Adrenal gland (tissue), 12 donors: ENCODE measurements around the gene SEMA4A. TPM values are rescaled to one million over a fixed set of nuclear protein-coding genes. Genes with fewer than 3 reads are reported as not detected.

Experiments
- DNase-seq, 7 donors: peaks; one replicate each; pipeline ENCODE4 v3.0.0-alpha.2; 2019 to 2020
- H3K27ac ChIP-seq, 5 donors: fragments of 200-600 bp; sonication (generic) in 4 of 5; 1 replicate in 3 of 5; 2 replicates in 2 of 5; pipeline versions ENCODE4 v1.5.1 to v1.8.0; 2016 to 2020; ENCODE audit warnings: mild to moderate bottlenecking in 1 of 5
- H3K27me3 ChIP-seq: fragments of 200-600 bp; 2 replicates; pipeline ENCODE4 v1.8.0; 2021
- H3K36me3 ChIP-seq, 2 donors: fragments of 200-600 bp; replicated peaks in 1 of 2; 1 replicate in 1 of 2; 2 replicates in 1 of 2; pipeline versions ENCODE4 v1.5.1 to v1.8.0; 2018 to 2022
- H3K4me1 ChIP-seq, 2 donors: fragments of 200-600 bp; replicated peaks in 1 of 2; 1 replicate in 1 of 2; 2 replicates in 1 of 2; pipeline versions ENCODE4 v1.5.1 to v1.8.0; 2018 to 2021
- H3K4me3 ChIP-seq, 4 donors: fragments of 200-600 bp; sonication (generic) in 3 of 4; one replicate each; pipeline ENCODE4 v1.5.1; 2016 to 2018
- H3K9me3 ChIP-seq, 3 donors: fragments of 200-600 bp; sonication (generic) in 1 of 3; replicated peaks in 1 of 3; 1 replicate in 2 of 3; 2 replicates in 1 of 3; pipeline versions ENCODE4 v1.5.1 to v1.8.0; 2016 to 2021
- POLR2A ChIP-seq, 2 donors: fragments of 450-650 bp; IDR thresholded peaks; one replicate each; pipeline ENCODE4 v1.6.1; 2017; ENCODE audit warnings: antibody characterized with exemption in 2 of 2, mild to moderate bottlenecking in 2 of 2, moderate library complexity in 1 of 2
- WGBS, 4 donors: extraction: QIAGEN DNeasy Blood & Tissue Kit in 2 of 4; methylation state at CpG; one replicate each; pipeline versions ENCODE4 v1.1.5 to v1.1.7; 2013 to 2017; 5-methylcytosine and 5-hydroxymethylcytosine counted together
- intact Hi-C, 2 donors: fragments of 100-400 bp; cut with DNase I; formaldehyde crosslinking; loops; one replicate each; pipeline versions ENCODE4 v1.14.1 to v1.15.0; 2022 to 2023
- polyA plus RNA-seq, 3 donors: library from polyadenylated mRNA; stranded (reverse); fragments of 200-250 nt in 2 of 3; fragments of 350-450 nt in 1 of 3; fragmentation: Illumina TruSeq in 1 of 3; extraction: RNeasy Lipid Tissue Mini Kit (QIAGEN cat#74804) in 1 of 3; gene quantifications; one replicate each; pipeline ENCODE4 v1.2.3, GENCODE V29; 2013 to 2014
- total RNA-seq, 9 donors: library from RNA; depleted of rRNA in 4 of 9; stranded (reverse); fragments of >200 nt in 4 of 9; fragments of 120-200 nt in 1 of 9; fragmentation: NEBNext Ultra II Directional in 1 of 9; extraction: Animal tissue kit (Norgen Biotek cat#: 25700) in 1 of 9; gene quantifications; one replicate each; pipeline versions ENCODE4 v1.1.0 to v1.2.4, GENCODE V29; 2013 to 2023
- TF ChIP-seq, protein P1 (sequence below), 6 experiments: fragments of 450-650 bp in 4 of 6; fragments of 200-600 bp in 2 of 6; sonication (generic) in 1 of 6; IDR thresholded peaks; 1 replicate in 5 of 6; 2 replicates in 1 of 6; pipeline versions ENCODE4 v1.5.1 to v1.8.0; 2016 to 2021; ENCODE audit warnings: antibody characterized with exemption in 6 of 6, mild to moderate bottlenecking in 2 of 6, moderate library complexity in 1 of 6
- donor health status: healthy with polysubstance abuse.
- donor health status: Bipolar disorder and iron deficiency.
- donor health status: DM: yes; HTN: yes; CAD: no.
- donor health status: DM: no; HTN: no; CAD: no.
- donor health status: DM: no; HTN: no; CAD: no.
- donor health status: DM: yes; HTN: yes; CAD: no.

SEMA4A gene
- total and polyA plus RNA-seq, 12 donors, result 0.30 to 4.8 (median 1.8) TPM

DNA sequence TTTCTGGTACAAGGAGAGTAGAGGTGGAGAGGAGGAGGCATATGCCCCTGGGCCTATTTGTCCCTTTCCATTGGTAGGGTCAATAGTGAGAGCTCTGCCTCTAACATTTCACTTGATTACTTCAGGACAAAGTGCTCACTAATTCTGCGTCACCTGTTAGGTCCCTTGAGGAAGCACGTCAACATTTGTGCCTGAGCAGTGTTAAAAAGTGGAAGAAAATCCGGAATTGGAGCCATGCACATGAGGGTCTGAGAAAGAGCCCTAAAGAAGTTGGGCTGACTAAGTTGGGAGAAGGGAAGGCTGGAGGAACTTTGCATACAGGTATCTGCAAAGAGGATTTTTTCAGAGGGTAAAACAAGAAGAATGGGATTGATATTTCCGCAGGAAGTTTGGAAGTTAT, 42.5 kb downstream of the SEMA4A start:
- DNase-seq, result no peak
- TF ChIP-seq POLR2A (IDR thresholded peaks at IDR 0.05), result no peak
- TF ChIP-seq, protein P1, sequence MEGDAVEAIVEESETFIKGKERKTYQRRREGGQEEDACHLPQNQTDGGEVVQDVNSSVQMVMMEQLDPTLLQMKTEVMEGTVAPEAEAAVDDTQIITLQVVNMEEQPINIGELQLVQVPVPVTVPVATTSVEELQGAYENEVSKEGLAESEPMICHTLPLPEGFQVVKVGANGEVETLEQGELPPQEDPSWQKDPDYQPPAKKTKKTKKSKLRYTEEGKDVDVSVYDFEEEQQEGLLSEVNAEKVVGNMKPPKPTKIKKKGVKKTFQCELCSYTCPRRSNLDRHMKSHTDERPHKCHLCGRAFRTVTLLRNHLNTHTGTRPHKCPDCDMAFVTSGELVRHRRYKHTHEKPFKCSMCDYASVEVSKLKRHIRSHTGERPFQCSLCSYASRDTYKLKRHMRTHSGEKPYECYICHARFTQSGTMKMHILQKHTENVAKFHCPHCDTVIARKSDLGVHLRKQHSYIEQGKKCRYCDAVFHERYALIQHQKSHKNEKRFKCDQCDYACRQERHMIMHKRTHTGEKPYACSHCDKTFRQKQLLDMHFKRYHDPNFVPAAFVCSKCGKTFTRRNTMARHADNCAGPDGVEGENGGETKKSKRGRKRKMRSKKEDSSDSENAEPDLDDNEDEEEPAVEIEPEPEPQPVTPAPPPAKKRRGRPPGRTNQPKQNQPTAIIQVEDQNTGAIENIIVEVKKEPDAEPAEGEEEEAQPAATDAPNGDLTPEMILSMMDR (IDR thresholded peaks at IDR 0.05), result no peak
- WGBS, 4 donors, result 76 to 89% (median 81%) methylated on average over 4 of the region's 4 CpGs
- Histone ChIP-seq H3K27me3 (no peaks in the 10 kb centered on the region), H3K36me3 (peaks cover 0 to 17% of the 10 kb centered on the region in 2 donors), H3K4me1 (peaks cover 0 to 17% of the 10 kb centered on the region in 2 donors), H3K4me3 (no peak overlapping the region), H3K27ac (no peak overlapping the region), H3K9me3 (no peaks in the 10 kb centered on the region)
- intact Hi-C loops, result no loop called here

DNA sequence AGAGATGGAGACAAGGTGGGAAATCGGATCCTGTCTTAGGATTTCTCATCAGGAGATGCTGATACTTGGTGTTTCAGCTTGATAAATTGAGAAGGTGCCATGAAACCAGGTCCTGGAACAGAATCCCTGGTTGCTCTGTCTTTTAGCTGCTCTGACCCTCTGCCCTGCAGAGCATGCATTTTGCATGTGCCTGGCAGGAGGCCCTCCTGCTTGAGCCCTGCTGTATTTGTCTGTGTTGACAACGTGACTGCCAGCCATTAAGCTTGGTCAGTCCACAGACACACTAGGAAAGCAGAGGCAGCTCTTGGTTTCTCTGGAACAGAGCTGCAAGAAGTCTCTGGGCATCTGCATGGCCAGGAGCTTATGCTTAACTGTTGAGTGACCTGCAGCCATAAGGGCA, 43.1 kb downstream of the SEMA4A start:
- DNase-seq, result no peak
- WGBS, 4 donors, result 69 to 81% (median 79%) methylated on average over 2 of the region's 2 CpGs
- TF ChIP-seq, protein P1 (IDR thresholded peaks at IDR 0.05), result no peak
- TF ChIP-seq POLR2A (IDR thresholded peaks at IDR 0.05), result no peak
- peaks cover 0 to 17% of the 10 kb centered on the region in 2 donors for H3K36me3 ChIP-seq
- H3K4me1 ChIP-seq, result peaks cover 0 to 17% of the 10 kb centered on the region in 2 donors
- no peaks in the 10 kb centered on the region for H3K9me3 ChIP-seq
- no peaks in the 10 kb centered on the region for H3K27me3 ChIP-seq
- H3K4me3 ChIP-seq, result no peak overlapping the region
- no peak overlapping the region for H3K27ac ChIP-seq
- intact Hi-C loops, result no loop called here

- Histone ChIP-seq H3K27ac (no peak overlapping the region), H3K4me1 (peaks cover 0 to 18% of the 10 kb centered on the region in 2 donors), H3K27me3 (no peaks in the 10 kb centered on the region), H3K4me3 (no peak overlapping the region), H3K9me3 (no peaks in the 10 kb centered on the region), H3K36me3 (peaks cover 0 to 17% of the 10 kb centered on the region in 2 donors)
- intact Hi-C loops, result no loop called here
- 80 to 87% (median 83%) methylated on average over 5 of the region's 5 CpGs for WGBS, 4 donors
- TF ChIP-seq POLR2A (IDR thresholded peaks at IDR 0.05), result no peak
- TF ChIP-seq, protein P1 (IDR thresholded peaks at IDR 0.05), result no peak
- no peak for DNase-seq
Measured at GRCh38 chr1:156198831-156199349, 45.5 kb downstream of the SEMA4A start.

DNA sequence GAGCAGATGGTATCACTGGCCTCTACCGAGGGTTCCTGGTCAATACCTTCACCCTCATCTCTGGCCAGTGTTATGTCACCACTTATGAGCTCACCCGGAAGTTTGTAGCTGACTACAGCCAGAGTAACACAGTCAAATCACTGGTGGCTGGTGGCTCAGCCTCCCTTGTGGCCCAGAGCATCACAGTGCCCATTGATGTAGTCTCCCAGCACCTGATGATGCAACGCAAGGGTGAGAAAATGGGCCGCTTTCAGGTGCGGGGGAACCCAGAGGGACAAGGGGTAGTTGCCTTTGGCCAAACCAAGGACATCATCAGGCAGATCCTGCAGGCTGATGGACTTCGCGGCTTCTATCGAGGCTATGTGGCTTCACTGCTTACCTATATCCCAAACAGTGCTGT, 46.7 kb downstream of the SEMA4A start:
- Histone ChIP-seq H3K4me3 (no peak overlapping the region), H3K9me3 (no peaks in the 10 kb centered on the region), H3K27me3 (no peaks in the 10 kb centered on the region), H3K36me3 (peaks cover 0 to 23% of the 10 kb centered on the region in 2 donors), H3K27ac (no peak overlapping the region), H3K4me1 (peaks cover 0 to 12% of the 10 kb centered on the region in 2 donors)
- TF ChIP-seq, protein P1 (IDR thresholded peaks at IDR 0.05), result no peak
- no peak for TF ChIP-seq POLR2A (IDR thresholded peaks at IDR 0.05)
- no peak for DNase-seq
- 89 to 97% (median 96%) methylated on average over 4 to 8 of the region's 8 CpGs for WGBS, 4 donors
- intact Hi-C loops, result no loop called here
